H1 (cell line): Measurements from ENCODE around the gene MOB3B. TPM values are rescaled to one million over a fixed set of nuclear protein-coding genes. Genes with fewer than 3 reads are reported as not detected.

Experiments
- CTCF ChIA-PET: fragments of 300-600 bp; sonication (Branson Sonifier 250); formaldehyde crosslinking; loops from one replicate; lab custom pipeline; 2021; ENCODE audit not compliant: partially characterized antibody; lab: Charles Lee
- POLR2A ChIA-PET: fragments of 300-600 bp; sonication (Branson Sonifier 250); formaldehyde crosslinking; loops from one replicate; lab custom pipeline; 2021; ENCODE audit warnings: inconsistent platforms; ENCODE audit not compliant: partially characterized antibody; lab: Charles Lee
- DNase-seq, 2 experiments: peaks; one replicate each; pipeline versions ENCODE4 v3.0.0 to v3.0.0-alpha.2; 2010 to 2022; ENCODE audit warnings: low spot score in 2 of 2, low read depth in 1 of 2, mixed read lengths in 1 of 2
- FAIRE-seq: peaks from 2 replicates; lab custom pipeline; 2011; peaks lifted over from hg19 to GRCh38; lab: Jason Lieb, UNC
- H2AFZ ChIP-seq: 2 replicates; pipeline ENCODE4 v1.8.1; 2012; ENCODE audit warnings: low read length, inconsistent platforms
- H2AK5ac ChIP-seq: 2 replicates; pipeline ENCODE4 v1.6.1; 2013; ENCODE audit warnings: low read depth, low read length
- H2BK120ac ChIP-seq: replicated peaks from 2 replicates; pipeline ENCODE3; 2013; ENCODE audit warnings: low read depth, low read length, inconsistent platforms
- H2BK12ac ChIP-seq: 2 replicates; pipeline ENCODE4 v1.6.1; 2013; ENCODE audit warnings: low read depth, low read length
- H2BK15ac ChIP-seq: 2 replicates; pipeline ENCODE4 v1.6.1; 2013; ENCODE audit warnings: low read length
- H2BK20ac ChIP-seq: 2 replicates; pipeline ENCODE4 v1.6.1; 2013; ENCODE audit warnings: low read length
- H2BK5ac ChIP-seq: 2 replicates; pipeline ENCODE4 v1.6.1; 2013; ENCODE audit warnings: low read depth, low read length
- H3K14ac ChIP-seq: 2 replicates; pipeline ENCODE4 v1.6.1; 2013; ENCODE audit warnings: inconsistent platforms; ENCODE audit not compliant: insufficient read length
- H3K18ac ChIP-seq: 2 replicates; pipeline ENCODE4 v1.6.1; 2013; ENCODE audit warnings: low read length; ENCODE audit errors: extremely low read depth
- H3K23ac ChIP-seq: 2 replicates; pipeline ENCODE4 v1.6.1; 2013; ENCODE audit warnings: inconsistent platforms; ENCODE audit not compliant: insufficient read length
- H3K23me2 ChIP-seq: 2 replicates; pipeline ENCODE4 v1.6.1; 2013; ENCODE audit warnings: low read depth, low read length
- H3K27ac ChIP-seq: 2 replicates; pipeline ENCODE4 v1.6.1; 2011; ENCODE audit warnings: low read depth, low read length, inconsistent platforms
- H3K27me3 ChIP-seq, 4 experiments: replicated peaks in 1 of 4; 1 replicate in 1 of 4; 2 replicates in 3 of 4; pipeline versions ENCODE4 v1.6.1 to v1.8.1; 2011 to 2013; ENCODE audit warnings: low read length in 3 of 4, mild to moderate bottlenecking in 3 of 4, inconsistent platforms in 2 of 4, mixed read lengths in 2 of 4, moderate library complexity in 1 of 4; ENCODE audit not compliant: control insufficient read depth in 3 of 4, insufficient read depth in 3 of 4; ENCODE audit errors: extremely low read depth in 1 of 4
- H3K36me3 ChIP-seq, 4 experiments: 2 replicates each; pipeline versions ENCODE4 v1.6.1 to v1.8.1; 2011 to 2013; ENCODE audit warnings: mild to moderate bottlenecking in 4 of 4, low read length in 3 of 4, moderate library complexity in 2 of 4, control low read depth in 1 of 4, inconsistent platforms in 1 of 4; ENCODE audit not compliant: insufficient read depth in 4 of 4, control insufficient read depth in 2 of 4
- H3K4ac ChIP-seq: replicated peaks from 2 replicates; pipeline ENCODE3; 2013; ENCODE audit warnings: low read length, low read depth, mixed read lengths, inconsistent platforms; ENCODE audit not compliant: insufficient read length
- H3K4me1 ChIP-seq, 4 experiments: replicated peaks in 1 of 4; 1 replicate in 1 of 4; 2 replicates in 3 of 4; pipeline versions ENCODE4 v1.6.1 to v1.8.1; 2011 to 2013; ENCODE audit warnings: low read length in 3 of 4, inconsistent platforms in 2 of 4, mixed read lengths in 1 of 4; ENCODE audit not compliant: insufficient read depth in 4 of 4, control insufficient read depth in 3 of 4
- H3K4me2 ChIP-seq, 2 experiments: 2 replicates each; pipeline versions ENCODE4 v1.6.1 to v1.8.1; 2011 to 2013; ENCODE audit warnings: low read depth in 2 of 2, low read length in 2 of 2, control low read depth in 1 of 2, inconsistent platforms in 1 of 2, mild to moderate bottlenecking in 1 of 2; ENCODE audit not compliant: insufficient read depth in 1 of 2
- H3K4me3 ChIP-seq, 4 experiments: fragments of 200-600, 300-600 bp in 1 of 4; sonication (generic), shearing (Covaris generic), sonication (Bioruptor Twin) in 1 of 4; 2 replicates each; pipeline versions ENCODE4 v1.5.1 to v1.8.1; 2011 to 2016; ENCODE audit warnings: low read length in 4 of 4, low read depth in 3 of 4, control low read depth in 2 of 4, inconsistent platforms in 2 of 4, mild to moderate bottlenecking in 2 of 4, mixed read lengths in 1 of 4, moderate library complexity in 1 of 4; ENCODE audit not compliant: insufficient read depth in 2 of 4; ENCODE audit errors: extremely low read depth in 1 of 4
- H3K56ac ChIP-seq: replicated peaks from 2 replicates; pipeline ENCODE3; 2013; ENCODE audit warnings: low read depth, mild to moderate bottlenecking, mixed read lengths, low read length, inconsistent platforms; ENCODE audit not compliant: insufficient read length
- H3K79me1 ChIP-seq: 2 replicates; pipeline ENCODE4 v1.6.1; 2013; ENCODE audit warnings: low read depth, low read length, control low read depth
- H3K79me2 ChIP-seq, 2 experiments: 2 replicates each; pipeline versions ENCODE4 v1.6.1 to v1.8.1; 2012 to 2013; ENCODE audit warnings: low read length in 2 of 2, mild to moderate bottlenecking in 2 of 2, inconsistent platforms in 1 of 2; ENCODE audit not compliant: insufficient read depth in 2 of 2, control insufficient read depth in 1 of 2
- H3K9ac ChIP-seq, 4 experiments: replicated peaks in 1 of 4; 1 replicate in 1 of 4; 2 replicates in 3 of 4; pipeline versions ENCODE4 v1.6.1 to v1.8.1; 2011 to 2013; ENCODE audit warnings: low read depth in 3 of 4, low read length in 3 of 4, control low read depth in 2 of 4, mild to moderate bottlenecking in 2 of 4, moderate library complexity in 2 of 4, inconsistent platforms in 1 of 4; ENCODE audit errors: extremely low read depth in 1 of 4
- H3K9me3 ChIP-seq, 2 experiments: 2 replicates each; pipeline versions ENCODE4 v1.6.1 to v1.8.1; 2012 to 2013; ENCODE audit warnings: mild to moderate bottlenecking in 2 of 2, moderate library complexity in 2 of 2, control low read depth in 1 of 2, inconsistent platforms in 1 of 2, low read depth in 1 of 2, low read length in 1 of 2, mixed read lengths in 1 of 2; ENCODE audit not compliant: insufficient read depth in 2 of 2
- H4K20me1 ChIP-seq, 2 experiments: replicated peaks in 1 of 2; 2 replicates each; pipeline versions ENCODE3 to v1.8.1; 2011 to 2013; ENCODE audit warnings: inconsistent platforms in 2 of 2, low read length in 2 of 2, mild to moderate bottlenecking in 1 of 2; ENCODE audit not compliant: insufficient read depth in 2 of 2, control insufficient read depth in 1 of 2
- H4K5ac ChIP-seq: 2 replicates; pipeline ENCODE4 v1.6.1; 2013; ENCODE audit warnings: low read length, low read depth, mixed read lengths, inconsistent platforms; ENCODE audit not compliant: insufficient read length
- H4K8ac ChIP-seq: 2 replicates; pipeline ENCODE4 v1.8.0; 2013; ENCODE audit warnings: mild to moderate bottlenecking, moderate library complexity, low read length, inconsistent platforms; ENCODE audit not compliant: insufficient read depth; ENCODE audit errors: extremely low read depth
- H4K91ac ChIP-seq: replicated peaks from 2 replicates; pipeline ENCODE3; 2013; ENCODE audit warnings: low read length, mixed read lengths, inconsistent platforms; ENCODE audit not compliant: insufficient read length
- EZH2 ChIP-seq: fragments of 200-600 bp; sonication (generic); IDR thresholded peaks from 2 replicates; pipeline ENCODE4 v1.7.1; 2012; ENCODE audit warnings: low read depth, mild to moderate bottlenecking, moderate library complexity, low read length, inconsistent platforms; ENCODE audit not compliant: severe bottlenecking
- RBBP5 ChIP-seq: IDR thresholded peaks from 2 replicates; pipeline ENCODE4 v1.7.1; 2012; ENCODE audit warnings: low read depth, mild to moderate bottlenecking, inconsistent platforms, low read length, moderate library complexity, borderline replicate concordance
- TAF1 ChIP-seq: IDR thresholded peaks from 2 replicates; pipeline ENCODE4 v1.6.1; 2011; ENCODE audit warnings: mild to moderate bottlenecking, low read depth, low read length
- WGBS, 2 experiments: shearing (Covaris generic) in 1 of 2; methylation state at CpG; one replicate each; pipeline versions ENCODE4 v1.1.6 to v1.1.7; 2013 to 2015; ENCODE audit warnings: low lambda C conversion rate in 2 of 2, mixed read lengths in 2 of 2, inconsistent platforms in 1 of 2, low coverage in 1 of 2, missing lambda C conversion rate in 1 of 2; ENCODE audit not compliant: insufficient replicate concordance in 2 of 2, insufficient coverage in 1 of 2, insufficient read length in 1 of 2; ENCODE audit errors: extremely low coverage in 1 of 2, missing lambda C conversion rate in 1 of 2; 5-methylcytosine and 5-hydroxymethylcytosine counted together
- polyA plus RNA-seq, 7 experiments: library from polyadenylated mRNA; depleted of rRNA in 3 of 7; stranded (reverse) in 5 of 7; unstranded in 2 of 7; fragments of >200 nt in 5 of 7; fragments of 200-250 nt in 2 of 7; gene quantifications; 1 replicate in 5 of 7; 2 replicates in 1 of 7; 4 replicates in 1 of 7; pipeline versions ENCODE4 v1.2.1 to v1.2.3, GENCODE V29; 2011 to 2013; ENCODE audit warnings: missing spikeins in 2 of 7, mixed read lengths in 2 of 7
- total RNA-seq: library from RNA; stranded (reverse); fragmentation: NEBNext Ultra II Directional; extraction: Animal tissue kit (Norgen Biotek cat#: 25700); gene quantifications from 2 replicates; pipeline ENCODE4 v1.2.1, GENCODE V29; 2021
- TF ChIP-seq, protein P1 (sequence below): IDR thresholded peaks from 2 replicates; pipeline ENCODE4 v1.6.1; 2012; ENCODE audit warnings: inconsistent platforms

The MOB3B gene
- total and polyA plus RNA-seq, 2 of the 8 experiments (the other 6 are each of a cell fraction or from before 2014, with no cell fraction given), result 12.7 to 16.1 TPM

DNA sequence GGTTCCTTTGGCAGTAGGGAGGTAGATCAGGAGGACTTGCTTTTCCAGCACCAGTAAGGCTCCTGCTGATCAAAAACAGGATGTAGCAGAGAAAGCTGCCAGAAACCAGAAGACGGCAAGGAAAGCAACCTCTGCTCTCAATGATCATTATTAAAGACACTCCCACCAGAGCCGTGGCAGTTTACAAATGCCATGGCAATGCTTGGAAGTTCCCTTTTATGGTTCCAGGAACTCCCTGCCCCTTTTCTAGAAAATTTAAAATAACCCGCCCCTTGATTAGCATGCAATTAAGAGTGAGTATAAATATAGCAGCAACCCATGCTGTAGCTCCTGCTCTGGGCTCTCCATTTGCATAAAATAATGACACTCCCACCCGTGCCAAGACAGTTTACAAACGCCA, 248.8 kb downstream of the MOB3B start:
- no peak overlapping the region for H2BK5ac ChIP-seq
- no peak overlapping the region for H2BK120ac ChIP-seq
- no peak overlapping the region for H2BK15ac ChIP-seq
- H3K56ac ChIP-seq, result no peak overlapping the region
- H3K79me1 ChIP-seq, result no peaks in the 10 kb centered on the region
- H3K9ac ChIP-seq, result no peak overlapping the region
- no peak overlapping the region for H4K8ac ChIP-seq
- ChIA-PET CTCF (interaction anchor here (0.7 to 3.5 kb wide), 4 partner anchors 7 to 267 kb away, joined by 3 to 15 read pairs (median 10); no protein-coding TSS in a partner anchor), POLR2A (no interaction called here)
- no peak for TF ChIP-seq RBBP5
- TF ChIP-seq, protein P1, sequence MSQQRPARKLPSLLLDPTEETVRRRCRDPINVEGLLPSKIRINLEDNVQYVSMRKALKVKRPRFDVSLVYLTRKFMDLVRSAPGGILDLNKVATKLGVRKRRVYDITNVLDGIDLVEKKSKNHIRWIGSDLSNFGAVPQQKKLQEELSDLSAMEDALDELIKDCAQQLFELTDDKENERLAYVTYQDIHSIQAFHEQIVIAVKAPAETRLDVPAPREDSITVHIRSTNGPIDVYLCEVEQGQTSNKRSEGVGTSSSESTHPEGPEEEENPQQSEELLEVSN, result no peak
- no peak for TF ChIP-seq TAF1
- no peak for TF ChIP-seq EZH2
- no peak overlapping the region for H3K4me3 ChIP-seq
- H3K27me3 ChIP-seq, result no peaks in the 10 kb centered on the region
- no peak overlapping the region for H3K18ac ChIP-seq
- H3K23ac ChIP-seq, result no peak overlapping the region
- H3K4me2 ChIP-seq, result no peak overlapping the region
- 69% methylated on average over 5 of the region's 5 CpGs; no CpG with 5 or more reads in 1 of the 2 experiments for WGBS, 2 experiments
- H2BK12ac ChIP-seq, result no peak overlapping the region
- no peaks in the 10 kb centered on the region for H3K36me3 ChIP-seq
- no peak overlapping the region for H3K14ac ChIP-seq
- H2AFZ ChIP-seq, result no peak overlapping the region
- H2BK20ac ChIP-seq, result no peak overlapping the region
- H4K91ac ChIP-seq, result no peak overlapping the region
- no peak overlapping the region for H3K4ac ChIP-seq
- H3K4me1 ChIP-seq, result no peaks in the 10 kb centered on the region; a peak in 1 of 7 replicates
- no peak for FAIRE-seq
- H4K20me1 ChIP-seq, result no peaks in the 10 kb centered on the region
- no peaks in the 10 kb centered on the region for H3K79me2 ChIP-seq
- H3K9me3 ChIP-seq, result no peaks in the 10 kb centered on the region
- no peak overlapping the region for H2AK5ac ChIP-seq
- no peak overlapping the region for H4K5ac ChIP-seq
- no peaks in the 10 kb centered on the region for H3K23me2 ChIP-seq
- no peak for DNase-seq
- H3K27ac ChIP-seq, result no peak overlapping the region
